ENCODE data around the gene PIANP.

PIANP gene

GRCh38 chr12:6703631-6704030 is 3.0 kb upstream of the PIANP start:
- no peak for DNase-seq

GRCh38 chr12:6701078-6701768 is 608 bp upstream of the PIANP start:
- no peak for DNase-seq

GRCh38 chr12:6699989-6700645 is 498 bp downstream of the PIANP start:
- DNase-seq = no peak

GRCh38 chr12:6699259-6699988 is 1.2 kb downstream of the PIANP start:
- no peak for DNase-seq

GRCh38 chr12:6698352-6699046 is 2.1 kb downstream of the PIANP start:
- no peak for DNase-seq

- DNase-seq = peak; percentile 9 to 34
These were observed 2.8 kb downstream of the PIANP start for GRCh38 chr12:6697584-6698351.

- DNase-seq = no peak
These were observed 3.7 kb downstream of the PIANP start for GRCh38 chr12:6696690-6697583.

GRCh38 chr12:6695313-6696045 is 5.1 kb downstream of the PIANP start:
- DNase-seq = no peak

GRCh38 chr12:6694701-6695100 is 5.9 kb downstream of the PIANP start:
- DNase-seq = no peak

- no peak for DNase-seq
These were observed 6.7 kb downstream of the PIANP start for GRCh38 chr12:6693832-6694355.

GRCh38 chr12:6692888-6693287 is 7.7 kb downstream of the PIANP start:
- DNase-seq = no peak

GRCh38 chr12:6691473-6691872 is 9.1 kb downstream of the PIANP start:
- DNase-seq = no peak

- DNase-seq = peak; percentile 99
These were observed 11.4 kb downstream of the PIANP start, which contains the start of gene ZNF384 for GRCh38 chr12:6688999-6689882. Gene ZNF384 (minus strand): TSS chr12:6689375. CDS start chr12:6679520, 9,855 bp downstream.

GRCh38 chr12:6688543-6688998 is 12.0 kb downstream of the PIANP start:
- peak in 1 of 2 experiments; percentile 51 for DNase-seq

GRCh38 chr12:6685814-6686213 is 14.8 kb downstream of the PIANP start:
- DNase-seq = no peak

GRCh38 chr12:6684609-6685008 is 16.0 kb downstream of the PIANP start:
- DNase-seq = peak; percentile 21 to 47

- no peak for DNase-seq
These were observed 23.7 kb downstream of the PIANP start for GRCh38 chr12:6676962-6677361.

- no peak for DNase-seq
These were observed 28.5 kb downstream of the PIANP start for GRCh38 chr12:6672143-6672542.

- DNase-seq = no peak
These were observed 32.9 kb downstream of the PIANP start for GRCh38 chr12:6667559-6668210.

Data from NCI-H2081 (cell line).